NCI-H128 (cell line): ENCODE data around the gene RBCK1.
A peak's percentile ranks its signal among the peaks of the same experiment; 100 is the strongest.

Source experiments
- DNase-seq: peaks from one replicate; lab custom pipeline; 2025; ENCODE audit not compliant: unreplicated experiment; lab: John Stamatoyannopoulos, UW

Gene RBCK1

DNA sequence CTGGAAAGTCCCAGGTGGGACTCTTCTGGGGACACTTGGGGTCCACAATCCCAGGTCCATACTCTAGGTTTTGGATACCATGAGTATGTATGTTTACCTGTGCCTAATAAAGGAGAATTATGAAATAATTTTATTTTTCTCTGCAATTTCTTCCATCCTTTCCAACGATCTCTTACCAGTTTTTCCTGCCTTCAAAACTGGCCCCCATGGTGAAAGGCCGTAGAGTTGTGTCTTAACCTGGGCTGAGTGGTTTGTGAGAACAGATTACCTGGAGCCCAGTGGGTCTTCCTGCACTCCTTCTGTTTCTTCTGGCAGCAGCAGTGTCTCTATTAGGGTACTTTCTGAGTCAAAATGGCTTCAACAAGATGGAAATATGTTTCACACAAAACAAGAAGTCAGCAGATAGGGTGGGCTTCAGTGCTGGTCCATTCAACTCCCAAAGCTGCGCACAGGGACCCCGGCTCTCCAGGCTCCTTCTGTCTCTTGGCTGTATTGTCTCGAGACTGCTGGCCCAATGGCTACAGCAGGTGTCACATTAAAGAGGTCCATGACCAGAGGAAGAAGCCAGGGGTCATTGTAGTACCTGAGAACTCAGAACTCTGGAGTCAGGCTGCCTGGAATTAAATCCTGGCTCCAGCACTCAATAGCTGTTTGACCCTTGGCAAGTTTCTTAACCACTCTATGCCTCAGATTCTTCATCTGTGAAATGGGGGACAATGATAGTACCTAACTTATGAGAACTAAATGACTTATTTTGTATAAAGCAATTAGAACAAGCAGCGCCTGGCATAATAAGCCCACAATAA is 10.5 kb upstream of the RBCK1 start:
- DNase-seq = no peak

DNA sequence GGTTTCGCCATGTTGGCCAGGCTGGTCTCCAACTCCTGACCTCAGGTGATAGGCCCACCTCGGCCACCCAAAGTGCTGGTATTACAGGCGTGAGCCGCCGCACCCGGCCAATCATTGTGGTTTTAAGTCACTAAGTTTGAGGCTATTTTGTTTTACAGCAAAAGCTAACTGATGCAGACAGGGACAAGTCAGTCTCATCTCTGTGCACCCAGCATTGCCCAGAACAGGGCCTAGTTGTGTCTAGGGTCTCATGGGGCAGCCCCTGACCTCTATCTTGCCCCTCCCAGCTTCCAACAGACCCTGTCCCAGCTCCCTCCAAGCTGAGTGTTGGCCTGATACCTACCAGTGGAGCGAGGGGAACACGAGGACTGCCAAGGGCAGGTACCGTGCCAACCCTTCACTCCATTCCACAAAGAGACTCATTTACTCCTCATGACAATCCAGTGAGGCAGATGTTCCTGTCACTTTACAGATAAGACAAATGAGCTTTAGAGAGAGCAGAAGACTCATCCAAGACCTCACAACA is 8.9 kb upstream of the RBCK1 start:
- no peak for DNase-seq

DNA sequence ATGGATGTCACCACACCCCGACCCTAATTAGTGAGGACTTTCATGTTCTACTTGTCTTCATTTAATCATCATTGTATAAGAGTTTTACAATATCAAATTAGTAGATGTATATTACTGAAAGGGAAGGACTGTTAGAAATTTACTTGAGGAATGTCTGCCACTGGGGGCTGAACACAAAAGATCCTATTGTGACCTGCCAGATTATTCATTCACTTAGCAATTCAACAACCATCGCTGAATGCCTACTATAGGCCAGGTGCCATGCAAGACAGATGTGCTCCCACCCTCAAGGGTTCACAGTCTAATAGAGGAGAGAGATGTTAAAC is 8.0 kb upstream of the RBCK1 start:
- no peak for DNase-seq

DNA sequence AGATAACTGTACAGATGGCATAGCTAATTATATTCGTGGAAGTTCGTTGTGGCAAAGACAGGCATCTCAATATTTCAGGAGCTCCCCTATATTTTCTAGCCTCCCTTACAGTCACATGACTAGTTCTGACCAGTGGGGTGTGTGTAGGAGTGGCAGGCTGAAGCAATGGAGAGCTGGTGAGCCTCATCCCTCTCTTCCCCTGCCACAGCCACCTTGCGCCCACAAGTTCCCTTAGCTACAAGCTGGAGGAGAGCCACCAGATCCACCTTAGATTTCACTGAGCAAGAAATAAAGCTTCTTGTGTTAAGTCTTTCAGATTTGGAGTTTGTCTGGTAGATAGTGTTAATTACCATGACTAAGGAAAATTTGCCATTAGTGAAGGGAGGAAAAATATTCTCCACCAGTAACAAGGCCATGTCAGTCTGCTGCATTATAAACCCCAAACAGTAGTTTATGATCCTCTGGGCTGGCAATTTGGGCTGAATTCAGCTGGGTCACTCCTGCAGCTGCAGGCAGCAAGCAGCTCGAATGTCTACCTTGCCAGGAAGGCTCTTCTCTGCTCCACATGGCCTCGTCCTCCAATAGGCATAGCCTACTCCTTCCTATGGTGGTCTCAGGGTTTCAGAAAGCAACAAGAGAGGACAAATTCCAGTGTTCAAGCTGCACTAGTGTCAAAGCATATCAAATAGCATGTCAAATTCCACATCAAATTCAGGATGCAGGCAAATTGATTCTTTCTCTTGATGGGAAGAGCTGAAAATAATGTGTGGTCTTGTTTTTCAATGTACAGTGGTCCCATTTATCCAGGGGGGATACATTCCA is 7.4 kb upstream of the RBCK1 start:
- DNase-seq = no peak

DNA sequence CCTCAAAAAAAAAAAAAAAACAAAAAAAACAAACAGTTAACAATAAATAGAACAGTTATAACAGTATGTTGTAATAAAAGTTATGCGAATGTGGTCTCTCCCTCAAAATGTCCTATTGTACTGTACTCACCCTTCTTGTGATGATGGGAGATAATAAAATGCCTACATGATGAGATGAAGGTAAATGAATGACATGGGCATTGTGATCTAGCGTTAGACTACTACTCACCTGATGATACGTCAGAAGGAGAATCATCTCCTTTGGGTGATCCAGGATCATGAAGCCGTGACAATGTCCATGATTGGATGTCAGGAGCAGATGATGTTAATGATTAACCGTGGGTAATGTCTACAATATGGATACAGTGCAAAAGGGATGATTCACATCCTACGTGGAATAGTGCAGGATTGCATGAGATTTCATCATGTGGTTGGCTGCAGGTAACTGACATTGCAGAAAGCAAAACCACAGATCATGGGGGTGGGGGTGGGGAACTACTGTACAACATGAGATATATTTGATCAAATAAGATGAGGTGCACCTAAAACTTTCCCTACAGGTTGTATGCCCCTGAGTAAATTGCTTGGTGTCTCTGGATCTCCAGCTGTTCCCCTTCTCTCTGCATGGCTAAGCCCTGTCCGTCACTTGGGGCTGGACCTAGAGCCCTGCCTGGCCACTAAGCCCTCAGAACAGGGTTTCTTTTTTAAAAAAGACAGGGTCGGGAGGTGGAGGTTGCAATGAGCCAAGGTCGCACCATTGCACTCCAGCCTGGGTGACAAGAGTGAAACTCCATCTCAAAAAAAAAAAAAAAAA is 6.2 kb upstream of the RBCK1 start:
- DNase-seq = no peak

DNA sequence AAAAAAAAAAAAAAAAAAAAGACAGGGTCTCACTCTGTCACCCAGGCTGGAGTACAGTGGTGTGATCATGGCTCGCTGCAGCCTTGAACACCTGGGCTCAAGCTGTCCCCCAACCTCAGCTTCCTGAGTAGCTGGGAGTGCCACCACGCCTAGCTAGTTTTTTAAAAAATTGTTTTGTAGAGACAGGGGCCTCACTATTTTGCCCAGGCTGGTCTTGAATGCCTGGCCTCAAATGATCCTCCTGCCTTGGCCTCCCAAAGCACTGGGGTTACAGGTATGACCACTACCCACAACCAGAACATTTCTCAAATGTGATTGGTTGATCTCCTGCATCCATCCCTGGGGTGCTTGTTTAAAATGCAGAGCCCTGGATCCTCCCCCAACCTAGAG is 5.6 kb upstream of the RBCK1 start:
- no peak for DNase-seq

DNA sequence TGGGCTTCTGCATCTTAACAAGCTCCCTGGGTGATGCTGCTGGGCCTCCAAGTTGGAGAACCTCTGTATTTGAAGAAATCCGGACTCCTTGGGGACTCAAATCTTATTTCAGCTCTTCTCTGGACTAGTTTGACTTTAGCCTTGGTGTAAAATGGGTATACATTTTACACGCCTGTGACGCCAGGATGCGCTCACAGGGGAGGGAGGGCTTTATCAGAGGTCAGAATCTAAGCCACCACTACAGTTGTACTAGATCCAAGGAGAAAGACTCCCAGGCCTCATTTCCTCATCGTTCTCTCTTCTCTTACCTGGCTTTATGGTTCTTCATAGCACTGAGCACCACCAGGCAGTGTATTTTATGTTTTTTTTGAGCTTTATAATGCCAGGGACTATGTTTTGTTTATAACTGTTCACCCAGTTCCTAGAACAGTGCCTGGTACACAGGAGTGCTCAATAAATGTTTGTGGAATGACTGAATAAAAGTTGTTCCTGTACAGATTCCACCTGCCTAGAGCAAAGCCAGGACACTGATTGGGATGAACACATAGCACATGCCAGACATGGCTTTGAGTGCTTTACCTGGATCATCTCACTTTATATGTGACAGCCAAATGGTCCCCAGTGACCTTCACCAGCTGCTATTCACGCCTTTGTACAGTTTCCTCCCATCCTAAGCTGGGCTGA is 5.1 kb upstream of the RBCK1 start:
- no peak for DNase-seq

DNA sequence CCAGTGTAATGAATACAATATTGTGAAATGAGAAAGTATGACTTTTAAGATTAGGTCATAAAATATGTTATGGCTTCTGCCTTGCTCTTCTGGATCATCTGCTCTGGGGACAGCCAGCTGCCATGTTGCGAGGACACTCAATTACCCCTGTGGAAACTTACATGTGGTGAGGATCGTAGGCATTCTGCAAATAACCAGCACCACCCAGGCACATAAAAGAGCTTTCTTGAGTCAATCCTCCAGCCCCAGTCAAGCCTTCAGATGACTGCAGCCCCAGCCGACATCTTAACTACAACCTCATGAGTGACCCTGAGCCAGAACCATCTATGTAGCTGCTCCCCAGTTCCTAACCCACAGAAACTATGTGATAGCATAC is 4.5 kb upstream of the RBCK1 start:
- DNase-seq = no peak

DNA sequence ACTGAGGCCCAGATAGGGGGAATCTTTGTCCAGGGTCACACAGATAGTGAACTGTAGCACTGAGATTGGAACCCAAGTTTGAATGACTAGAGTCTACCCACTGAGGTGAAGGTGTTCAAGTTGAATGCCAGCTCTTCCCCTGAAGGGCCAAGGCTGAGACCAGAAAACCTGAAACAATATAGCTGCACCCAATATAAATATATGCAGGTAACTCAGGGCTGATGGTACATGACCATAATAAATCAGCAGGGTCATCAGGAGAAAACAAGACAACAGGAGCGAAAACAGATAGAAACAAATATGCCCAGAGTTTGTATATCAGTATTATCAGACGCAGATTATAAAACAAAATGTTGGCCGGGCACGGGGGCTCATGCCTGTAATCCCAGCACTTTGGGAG is 4.0 kb upstream of the RBCK1 start:
- no peak for DNase-seq

DNA sequence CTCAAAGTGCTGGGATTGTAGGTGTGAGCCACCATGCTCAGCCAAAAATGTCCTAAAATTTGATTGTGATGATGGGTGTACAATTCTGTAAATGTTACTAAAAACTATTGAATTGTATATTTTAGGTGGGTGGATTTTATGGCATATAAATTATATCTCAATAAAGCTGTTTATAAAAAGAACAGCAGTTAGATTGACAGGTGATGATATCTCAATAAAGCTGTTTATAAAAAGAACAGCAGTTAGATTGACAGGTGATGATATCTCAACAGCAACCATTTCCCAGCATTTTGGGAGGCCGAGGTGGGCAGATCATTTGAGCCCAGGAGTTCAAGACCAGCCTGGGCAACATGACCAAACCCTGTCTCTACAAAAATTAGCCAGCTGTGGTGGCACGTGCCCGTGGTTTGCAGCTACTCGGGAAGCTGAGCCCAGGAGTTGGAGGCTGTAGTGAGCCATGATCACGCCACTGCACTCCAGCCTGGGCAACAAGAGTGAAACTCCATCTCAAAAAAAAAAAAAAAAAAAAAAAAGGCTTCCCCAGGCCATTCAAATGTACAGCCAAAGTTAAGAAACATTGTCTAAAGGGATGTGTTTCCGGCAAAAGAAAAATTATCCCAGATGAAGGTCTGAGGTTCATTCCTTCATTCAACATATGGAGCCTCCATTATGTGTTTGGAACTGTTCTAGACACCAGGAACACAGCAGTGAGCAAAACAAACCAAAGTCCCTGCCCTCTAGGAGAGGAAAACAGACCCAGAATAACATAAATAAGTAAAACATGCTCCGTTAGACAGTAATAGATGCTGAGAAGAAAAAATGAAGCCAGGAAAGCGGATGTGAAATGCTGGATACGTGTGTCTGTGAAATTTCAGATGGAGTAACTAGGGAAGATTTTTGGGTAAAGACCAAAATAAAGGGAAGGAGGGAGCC is 1.6 kb upstream of the RBCK1 start:
- no peak for DNase-seq

DNA sequence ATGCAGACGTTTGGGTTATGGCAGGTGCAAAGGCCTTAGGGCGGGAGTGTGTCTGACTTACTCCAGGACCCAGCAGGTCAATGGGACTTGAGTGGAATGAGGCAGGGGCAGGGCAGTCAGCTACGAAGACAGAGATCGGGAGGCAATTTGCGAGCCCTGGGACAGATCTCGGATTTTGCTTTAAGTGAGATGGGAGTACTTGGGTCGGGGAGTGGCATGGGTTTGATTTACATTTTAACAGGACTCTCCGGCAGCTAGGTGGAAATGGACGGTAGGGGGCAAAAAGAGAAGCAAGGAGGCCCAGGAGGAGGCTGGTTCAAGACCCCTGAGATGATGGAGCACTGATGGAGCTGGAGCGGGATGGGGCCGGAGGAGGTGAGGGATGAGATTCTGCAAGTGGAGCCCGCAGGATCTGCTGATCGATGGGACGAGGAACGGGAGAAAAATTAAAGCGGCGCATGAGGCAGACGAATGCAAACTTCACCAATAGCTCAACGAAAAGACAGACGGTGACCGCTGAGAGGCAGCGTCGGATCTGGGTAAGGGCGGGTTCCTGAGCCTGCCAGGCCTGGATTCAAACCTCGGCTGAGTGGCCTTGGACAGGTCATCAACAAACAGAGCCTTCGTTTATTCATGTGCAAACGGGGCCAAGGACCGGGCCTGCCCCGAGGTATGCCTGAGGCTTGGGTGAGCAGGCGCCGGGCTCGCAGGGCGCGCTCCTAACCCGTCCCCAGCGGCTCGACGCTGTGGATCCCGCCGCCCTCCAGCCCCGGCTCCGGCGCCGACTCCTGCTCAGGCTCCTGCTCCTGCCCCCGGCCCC is 756 bp upstream of the RBCK1 start:
- DNase-seq = peak; percentile 27

DNA sequence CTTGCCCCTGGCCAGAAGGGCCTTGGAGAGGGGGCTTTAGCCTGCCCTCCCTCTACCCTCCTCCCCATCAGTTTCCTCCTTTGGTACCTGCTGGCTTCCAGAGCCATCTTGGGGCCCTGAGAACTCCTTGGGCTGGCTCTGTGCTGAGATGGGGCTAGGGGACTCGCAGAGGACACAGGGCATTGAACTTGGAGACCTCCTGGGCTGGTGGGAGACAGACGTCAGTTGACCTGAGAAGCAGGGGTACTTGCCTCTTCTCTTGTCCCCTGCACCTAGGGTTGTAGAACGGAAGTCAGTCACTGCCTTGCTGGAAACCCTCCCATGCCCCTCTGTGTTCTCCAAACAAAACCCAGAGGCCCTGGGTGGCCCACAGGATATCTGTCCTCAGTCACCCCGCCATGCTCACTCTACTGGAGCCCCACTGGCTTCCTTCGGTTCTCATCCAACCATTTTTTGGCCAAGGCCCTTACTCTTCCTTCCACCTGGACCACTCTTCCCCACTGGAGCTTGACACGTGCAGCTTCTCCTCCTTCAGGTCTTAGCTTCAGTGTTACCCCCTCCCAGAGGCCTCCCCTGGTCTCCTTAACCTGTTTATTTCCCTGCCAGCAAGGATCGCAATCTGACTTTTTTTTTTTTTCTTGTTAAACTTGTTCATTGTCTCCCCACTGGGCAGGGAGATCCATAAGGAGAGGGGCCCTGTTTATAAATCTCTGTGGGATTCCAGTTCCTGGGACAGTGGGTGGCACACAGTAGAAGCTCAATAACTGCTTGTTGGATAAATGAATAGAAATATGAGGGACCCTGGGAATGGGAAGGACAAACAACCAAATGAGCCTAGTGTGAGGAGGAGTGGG is 971 bp downstream of the RBCK1 start:
- no peak for DNase-seq

DNA sequence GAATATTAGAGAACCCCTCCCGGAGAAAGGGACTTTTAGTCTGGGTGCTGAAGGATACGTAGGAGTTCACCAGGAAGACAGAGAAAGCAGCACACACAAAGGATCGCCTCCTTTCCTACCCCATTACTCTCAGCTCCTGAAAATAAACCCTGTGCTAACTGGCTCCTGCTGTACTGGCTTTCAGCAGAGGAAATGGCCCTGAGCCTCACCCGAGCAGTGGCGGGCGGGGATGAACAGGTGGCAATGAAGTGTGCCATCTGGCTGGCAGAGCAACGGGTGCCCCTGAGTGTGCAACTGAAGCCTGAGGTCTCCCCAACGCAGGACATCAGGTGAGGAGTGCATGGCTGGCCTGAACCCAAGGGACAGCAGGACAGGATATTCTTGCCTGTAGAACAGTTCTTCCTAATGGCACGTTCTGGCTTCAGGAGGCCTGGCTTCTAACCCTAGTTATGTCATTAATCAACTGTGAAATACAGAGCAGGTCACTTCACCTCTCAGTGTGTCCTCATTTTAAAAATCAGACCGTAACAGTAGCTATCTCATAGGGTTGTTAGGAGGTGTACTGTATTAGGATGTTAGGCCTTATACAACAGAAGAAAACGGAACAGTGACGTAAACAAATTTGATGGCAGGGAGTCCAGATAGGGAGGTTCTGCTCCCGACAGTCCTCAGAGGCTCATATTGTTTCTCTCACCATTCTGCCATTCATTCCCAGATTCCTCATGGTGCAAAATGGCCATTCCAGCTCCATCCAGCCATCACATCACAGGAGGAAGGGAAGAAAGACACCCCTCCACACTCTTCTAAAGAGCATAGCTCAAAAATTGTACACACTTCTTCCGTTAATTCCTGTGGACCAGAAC is 1.8 kb downstream of the RBCK1 start:
- no peak for DNase-seq

DNA sequence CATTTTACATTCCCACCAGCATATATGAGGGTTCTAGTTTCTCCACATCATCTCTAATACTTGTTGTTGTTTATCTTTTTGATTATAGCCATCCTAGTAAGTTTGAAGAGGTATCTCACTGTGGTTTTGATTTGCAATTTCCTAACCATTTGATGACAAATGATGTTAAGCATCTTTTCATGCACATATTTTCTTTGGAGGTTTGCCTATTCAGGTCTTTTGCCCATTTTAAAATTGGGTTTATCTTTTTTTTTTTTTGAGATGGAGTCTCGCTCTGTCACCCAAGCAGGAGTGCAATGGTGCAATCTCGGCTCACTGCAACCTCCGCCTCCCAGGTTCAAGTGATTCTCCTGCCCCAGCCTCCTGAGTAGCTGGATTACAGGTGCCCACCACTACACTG is 4.0 kb downstream of the RBCK1 start:
- DNase-seq = no peak

DNA sequence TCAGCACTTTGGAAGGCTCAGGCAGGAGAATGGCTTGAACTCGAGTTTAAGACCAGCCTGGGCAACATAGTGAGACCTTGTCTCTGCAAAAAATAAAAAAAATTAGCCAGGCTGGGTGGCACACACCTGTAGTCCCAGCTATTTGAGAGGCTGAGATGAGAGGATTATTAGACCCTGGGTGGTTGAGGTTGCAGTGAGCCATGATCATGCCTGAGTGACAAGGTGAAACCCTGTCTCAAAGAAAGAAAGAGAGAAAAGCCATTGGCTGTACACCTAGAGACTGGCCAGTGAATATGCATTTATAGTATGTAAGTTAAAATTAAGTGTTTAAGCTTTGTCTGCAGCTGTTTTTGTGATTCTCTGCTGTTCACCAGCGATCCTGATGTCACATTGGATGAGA is 6.1 kb downstream of the RBCK1 start:
- no peak for DNase-seq

DNA sequence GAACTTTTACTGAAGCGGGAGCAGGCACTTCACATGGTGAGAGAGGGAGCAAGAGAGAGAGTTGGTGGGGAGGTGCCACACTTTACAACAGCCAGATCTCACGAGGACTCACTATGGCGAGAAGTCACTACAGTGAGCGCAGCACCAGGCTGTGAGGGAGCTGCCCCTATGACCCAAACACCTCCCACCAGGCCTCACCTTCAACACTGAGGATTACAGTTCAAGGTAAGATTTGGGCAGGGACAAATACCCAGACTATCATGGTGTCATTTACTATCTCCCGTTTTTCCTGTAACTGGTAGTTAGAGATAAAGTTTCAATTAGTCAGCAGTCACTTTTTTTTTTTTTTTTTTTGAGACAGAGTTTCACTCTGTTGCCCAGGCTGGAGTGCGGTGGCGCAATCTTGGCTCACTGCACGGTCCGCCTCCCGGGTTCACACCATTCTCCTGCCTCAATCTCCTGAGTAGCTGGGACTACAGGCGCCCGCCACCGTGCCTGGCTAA is 7.8 kb downstream of the RBCK1 start:
- DNase-seq = no peak
